ENCODE measurements around the gene ANKS4B.
"Not testable (repeated sequence)": the region's sequence is repeated elsewhere in the genome, so short reads cannot be mapped to it uniquely, and the experiment has no call there.

ANKS4B gene

DNA sequence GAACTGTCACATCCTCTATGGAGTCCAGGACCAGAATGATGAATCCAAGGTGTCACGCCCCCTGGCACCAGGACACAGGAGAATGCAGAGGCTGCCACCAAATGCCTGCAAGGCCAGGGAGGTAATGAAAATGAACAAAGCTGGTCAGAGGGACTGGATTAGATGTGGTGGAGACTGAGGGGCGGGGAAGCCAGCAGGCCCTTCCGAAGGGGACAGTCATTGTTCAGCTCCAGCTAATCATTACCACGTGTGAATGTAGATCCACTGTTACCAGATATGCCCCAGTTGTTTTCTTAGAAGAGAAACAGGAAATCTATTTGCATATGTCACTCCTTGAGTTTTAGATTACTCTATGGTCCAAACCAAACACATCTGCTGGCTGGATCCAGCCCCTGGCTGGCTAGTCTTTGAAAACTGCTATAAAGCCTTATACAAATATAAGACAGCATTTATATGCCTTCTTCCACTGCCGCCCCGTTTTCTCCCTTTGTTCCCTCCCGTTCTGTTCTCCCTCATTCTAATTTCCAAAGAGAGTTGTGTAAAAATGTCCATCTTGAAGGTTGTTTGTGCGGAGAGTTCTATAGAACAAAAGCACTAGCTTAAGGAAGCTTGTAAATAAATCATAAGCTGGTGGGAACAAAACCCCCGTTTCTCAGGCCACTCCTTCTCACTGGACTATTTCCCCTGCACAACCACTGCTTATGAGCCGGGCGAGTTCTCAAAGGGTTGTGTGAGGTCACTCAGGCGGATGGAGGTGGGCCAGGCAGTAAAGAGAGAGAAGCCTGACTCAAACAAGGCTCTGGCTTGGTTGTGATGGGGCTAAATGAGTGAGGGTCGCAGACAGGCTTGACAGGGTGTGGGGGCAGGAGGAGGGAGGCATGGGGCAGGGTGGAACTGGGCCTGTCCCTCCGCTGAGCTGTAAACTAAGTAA, 30.4 kb downstream of the ANKS4B start:
- DNase-seq (ENCODE audit: low read depth): no peak

DNA sequence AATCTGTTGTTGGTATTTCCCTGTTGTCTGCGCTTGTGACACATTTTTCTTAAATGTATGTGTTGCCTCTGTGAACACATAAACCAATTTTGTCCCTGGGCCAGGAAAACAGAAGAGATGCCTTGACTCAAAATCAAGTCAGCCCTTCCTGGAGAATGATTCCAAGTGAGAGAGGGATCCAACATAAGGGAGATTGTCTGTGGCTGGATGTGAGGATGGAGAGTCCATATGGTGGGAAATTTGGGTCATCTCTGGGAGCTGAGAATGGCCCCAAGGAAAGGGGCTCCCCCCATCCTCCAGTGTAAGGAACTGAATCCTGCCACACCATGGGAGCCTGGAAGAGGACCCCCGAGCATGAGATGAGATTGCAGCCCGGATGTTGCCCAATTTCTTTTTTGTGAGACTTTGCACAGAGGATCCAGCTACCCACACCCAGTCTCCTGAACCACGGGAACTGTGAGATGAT, 31.1 kb downstream of the ANKS4B start:
- DNase-seq (ENCODE audit: low read depth): no peak

DNA sequence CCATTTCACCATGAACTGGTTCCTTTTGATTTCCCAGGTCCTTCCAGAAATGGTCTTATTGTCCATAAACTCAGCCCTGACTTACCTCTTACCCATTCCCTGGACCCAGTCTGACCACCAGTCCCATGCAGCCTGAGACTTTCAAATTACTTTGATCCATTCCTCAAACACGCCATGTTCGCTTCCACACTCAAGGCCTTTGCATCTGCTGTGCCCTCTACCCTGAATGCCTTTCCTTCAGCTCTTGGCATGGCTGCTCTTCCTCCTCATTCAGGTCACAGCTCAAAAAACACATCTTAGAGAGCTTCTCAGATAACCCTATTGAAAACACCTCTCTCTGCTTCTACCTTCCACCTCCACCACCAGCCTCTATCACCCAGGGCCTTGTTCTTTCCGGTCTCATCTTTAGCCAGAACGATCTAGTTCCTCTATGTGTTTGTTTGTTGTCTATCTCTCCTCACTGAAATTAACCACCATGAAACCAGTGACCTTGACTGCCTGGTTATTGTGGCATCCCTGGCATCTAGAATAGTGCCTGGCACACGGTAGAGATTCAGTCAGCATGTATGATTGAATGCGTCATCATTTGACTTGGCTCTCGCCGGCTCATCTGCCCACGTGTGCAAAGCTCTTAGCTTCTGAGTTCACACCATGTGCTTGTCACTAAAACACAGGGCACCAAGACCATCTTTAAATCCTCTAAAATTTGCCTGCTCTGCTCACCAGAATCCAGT, 31.8 kb downstream of the ANKS4B start:
- DNase-seq (ENCODE audit: low read depth): no peak

DNA sequence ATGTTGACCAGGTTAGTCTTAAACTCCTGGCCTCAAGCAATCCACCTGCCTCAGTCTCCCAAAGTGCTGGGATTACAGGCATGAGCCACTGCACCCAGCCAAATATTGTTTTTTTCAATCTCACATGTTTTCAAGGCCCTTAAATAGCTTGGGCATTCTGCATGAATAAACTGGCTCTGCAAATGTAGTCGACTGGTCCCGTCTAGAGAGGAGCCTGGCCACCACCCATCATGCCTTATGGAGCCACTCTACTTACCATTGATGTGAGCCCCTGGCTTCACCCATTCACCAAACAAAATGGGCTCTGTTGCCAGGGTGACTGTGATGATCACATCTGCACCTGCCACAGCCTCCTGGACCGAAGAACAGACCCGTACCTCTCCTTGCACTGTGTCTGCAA, 33.8 kb downstream of the ANKS4B start:
- DNase-seq (ENCODE audit: low read depth): no peak

DNA sequence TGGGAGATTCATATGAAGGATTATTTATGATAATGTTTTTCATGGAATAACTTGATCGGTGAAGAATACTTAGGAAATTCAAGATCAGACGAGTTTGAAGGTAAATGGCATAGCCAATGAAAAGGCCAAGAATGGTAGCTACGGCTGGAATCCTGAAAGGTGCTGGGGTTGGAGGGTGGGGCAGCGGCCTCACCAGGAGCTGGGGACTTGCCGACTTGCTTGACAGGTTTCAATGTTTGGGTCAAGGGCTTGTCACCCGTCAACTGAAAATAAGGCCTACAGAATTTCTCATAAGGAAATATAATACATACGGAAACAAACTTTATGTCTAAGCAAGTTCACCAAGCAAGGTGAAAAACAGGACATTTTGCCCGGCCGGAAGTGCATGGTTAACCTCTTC, 34.7 kb downstream of the ANKS4B start:
- DNase-seq (ENCODE audit: low read depth): no peak

DNA sequence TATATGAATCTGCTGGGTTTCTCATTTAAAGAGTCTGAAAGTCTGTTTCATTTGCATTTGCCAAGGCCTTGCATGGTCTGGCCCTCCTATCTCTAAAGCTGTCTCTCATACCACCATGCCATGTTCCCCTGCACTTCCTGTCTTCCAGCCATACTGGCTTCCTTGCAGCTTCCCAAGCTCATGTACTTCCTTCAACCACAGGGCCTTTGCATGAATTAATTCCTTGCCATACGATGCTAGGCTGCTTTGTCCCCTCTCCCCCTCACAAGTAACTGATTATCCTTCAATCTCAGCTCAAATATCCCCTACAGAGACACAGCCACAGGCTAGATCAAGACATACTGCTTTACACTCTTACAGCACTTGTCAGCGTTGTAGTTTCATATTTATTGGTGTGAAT, 38.8 kb downstream of the ANKS4B start:
- DNase-seq (ENCODE audit: low read depth): no peak

DNA sequence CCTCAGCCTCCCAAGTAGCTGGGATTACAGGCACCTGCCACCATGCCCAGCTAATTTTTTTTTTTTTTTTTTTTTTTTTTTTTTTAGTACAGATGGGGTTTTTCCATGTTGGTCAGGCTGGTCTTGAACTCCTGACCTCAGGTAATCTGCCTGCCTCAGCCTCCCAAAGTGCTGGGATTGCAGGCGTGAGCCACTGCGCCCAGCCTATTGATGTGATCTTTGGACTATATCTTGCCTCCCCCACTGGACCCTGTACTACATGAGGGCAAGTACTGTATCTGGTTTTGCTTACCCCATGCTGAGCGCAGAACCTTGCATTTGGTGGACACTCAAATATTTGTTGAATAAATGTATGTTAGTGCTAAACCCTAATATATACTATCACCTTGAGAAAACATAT, 39.3 kb downstream of the ANKS4B start:
- DNase-seq (ENCODE audit: low read depth): not testable (repeated sequence)

DNA sequence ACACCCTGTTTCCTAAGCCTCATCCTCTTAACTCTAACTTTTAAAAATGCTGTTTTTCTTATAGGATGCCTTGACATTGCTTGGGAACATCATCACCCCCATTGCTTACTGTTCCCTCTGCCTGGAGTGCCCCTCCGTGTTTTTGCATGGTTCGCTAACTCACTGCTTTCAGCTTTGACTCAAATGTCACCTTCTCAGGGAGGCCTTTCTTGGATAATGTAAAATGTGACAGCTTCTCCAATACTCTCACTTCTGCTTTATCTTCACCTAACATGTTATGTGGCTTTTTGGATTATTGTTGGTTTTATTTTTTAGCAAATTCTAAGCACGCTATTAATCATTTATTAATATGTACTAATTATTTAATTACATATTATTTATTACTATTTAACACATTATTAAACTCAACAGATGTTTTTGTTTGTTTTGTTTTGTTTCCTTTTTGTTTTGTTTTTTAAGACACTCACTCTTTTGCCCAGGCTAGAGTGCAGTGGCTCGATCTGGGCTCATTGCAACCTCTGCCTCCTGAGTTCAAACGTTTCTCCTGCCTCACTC, 40.8 kb downstream of the ANKS4B start:
- no peak for DNase-seq (ENCODE audit: low read depth)

DNA sequence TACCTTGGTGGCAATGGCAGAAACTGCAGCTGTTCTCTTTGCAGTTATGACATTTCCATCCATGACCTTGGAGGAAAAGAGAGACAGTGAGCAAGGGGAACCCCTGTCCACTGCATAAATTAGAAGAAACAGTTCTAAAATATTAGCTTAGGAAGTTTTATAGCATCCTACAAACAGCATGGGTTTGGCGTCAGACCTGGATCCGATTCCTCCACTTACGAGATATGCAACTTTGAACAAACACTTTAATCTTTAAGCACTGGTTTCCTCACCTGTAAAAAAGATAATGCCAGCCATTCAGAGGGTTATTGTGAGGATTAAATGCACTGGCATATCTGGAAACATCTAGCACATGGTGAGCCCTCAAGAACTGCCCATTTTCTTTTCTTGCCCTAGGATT, 42.0 kb downstream of the ANKS4B start:
- DNase-seq (ENCODE audit: low read depth): no peak

DNA sequence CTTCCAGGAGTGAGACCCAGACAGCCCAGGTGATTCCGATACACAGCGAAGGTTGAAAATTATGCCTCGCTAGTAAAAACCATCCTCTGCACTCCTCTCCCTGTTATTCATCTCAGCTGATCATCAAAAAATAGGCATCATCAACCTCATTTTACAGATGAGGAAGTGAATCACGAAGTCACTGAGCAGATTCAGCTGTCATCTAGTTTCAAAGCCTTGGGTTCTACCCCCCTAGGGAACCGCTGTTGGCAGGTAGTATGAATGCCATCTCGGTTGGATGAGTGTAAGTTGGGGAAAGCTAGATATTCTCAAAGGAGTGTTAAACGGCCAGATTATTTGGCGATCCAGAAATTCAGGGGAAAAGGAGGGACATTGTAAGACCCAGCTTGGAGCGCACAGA, 42.6 kb downstream of the ANKS4B start:
- DNase-seq (ENCODE audit: low read depth): no peak

DNA sequence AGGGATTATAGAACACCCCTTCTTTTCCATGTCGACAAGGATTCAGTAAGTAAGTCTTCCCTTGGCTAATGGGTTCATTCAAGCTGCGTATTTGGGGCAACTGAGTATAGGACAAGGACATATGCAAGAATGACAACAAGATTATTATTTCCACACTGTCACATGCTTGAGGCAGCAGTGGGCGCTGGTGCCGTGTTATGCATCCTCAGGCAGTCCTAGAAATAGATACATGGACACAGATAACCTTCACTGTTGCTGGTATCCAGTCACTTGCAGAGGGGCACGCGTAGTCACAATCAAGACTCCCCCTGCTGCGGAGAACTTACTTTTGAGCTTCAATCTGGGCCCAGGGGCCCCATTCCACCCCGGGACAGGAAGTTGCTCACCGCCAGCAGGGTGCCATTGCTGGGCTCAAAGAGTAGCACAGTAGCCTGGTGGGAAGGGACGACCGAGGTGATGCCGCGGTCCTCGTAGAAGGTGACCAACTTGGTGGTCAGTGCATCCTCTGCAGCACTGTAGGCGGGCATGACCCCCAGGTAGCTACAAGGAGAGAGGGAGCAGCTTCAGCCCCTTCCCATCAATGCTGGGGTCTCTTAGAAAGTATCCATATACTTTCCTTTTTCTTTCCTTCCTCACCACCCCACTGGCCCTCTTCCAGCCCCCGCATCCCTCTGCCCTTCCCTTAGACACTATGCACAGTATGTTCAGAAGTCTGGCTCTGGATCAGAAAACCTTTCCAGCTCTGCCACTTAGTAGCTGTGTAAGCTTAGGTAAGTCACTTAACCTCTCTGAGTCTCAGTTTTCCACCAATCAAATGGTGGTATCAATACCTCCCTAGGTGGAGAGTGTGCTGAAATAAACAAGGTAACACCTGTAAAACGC, 43.8 kb downstream of the ANKS4B start:
- no peak for DNase-seq (ENCODE audit: low read depth)

DNA sequence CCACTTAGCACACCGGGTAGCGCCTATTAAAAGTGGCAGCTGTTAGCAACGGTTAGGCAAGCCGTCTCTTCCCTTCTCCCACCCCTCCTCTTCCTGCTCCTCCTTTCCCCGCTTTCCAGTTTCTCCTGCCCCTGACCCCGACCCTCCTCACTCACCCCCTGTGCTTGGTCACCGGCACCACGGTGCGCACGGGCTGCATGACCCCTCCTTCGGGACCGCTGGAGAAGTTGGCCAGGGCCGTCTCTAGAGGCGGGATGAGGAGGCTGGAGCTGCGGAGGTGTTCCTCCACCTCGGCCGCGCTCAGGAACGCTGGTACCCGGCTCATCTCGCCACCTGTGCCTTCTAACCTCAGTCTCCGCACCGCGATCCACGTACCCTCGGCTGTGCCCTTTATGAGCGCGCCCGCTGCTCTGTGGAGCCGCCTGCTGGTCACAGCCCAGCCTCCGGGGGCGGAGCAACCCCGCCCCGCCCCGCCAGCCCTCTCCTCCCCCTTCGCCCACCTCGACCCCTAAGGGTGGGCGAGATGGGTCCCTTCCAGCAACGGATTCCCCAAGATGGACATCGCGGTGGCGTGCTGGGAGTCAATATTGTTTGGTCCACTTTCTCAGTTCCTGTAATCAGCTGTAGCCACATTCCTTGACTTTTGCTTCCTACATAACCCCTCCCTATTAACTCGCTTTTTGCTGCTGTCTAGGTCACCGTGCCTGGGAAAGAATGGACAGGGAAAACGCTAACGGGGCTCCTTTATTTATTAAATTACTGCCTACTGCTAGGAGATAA, 44.6 kb downstream of the ANKS4B start, which contains the start of gene CRYM:
TSS of gene CRYM (minus strand) at position 364 of the 780 bp plus-strand sequence. CDS start at position 325, 39 bp downstream.
- DNase-seq (ENCODE audit: low read depth): no peak

DNA sequence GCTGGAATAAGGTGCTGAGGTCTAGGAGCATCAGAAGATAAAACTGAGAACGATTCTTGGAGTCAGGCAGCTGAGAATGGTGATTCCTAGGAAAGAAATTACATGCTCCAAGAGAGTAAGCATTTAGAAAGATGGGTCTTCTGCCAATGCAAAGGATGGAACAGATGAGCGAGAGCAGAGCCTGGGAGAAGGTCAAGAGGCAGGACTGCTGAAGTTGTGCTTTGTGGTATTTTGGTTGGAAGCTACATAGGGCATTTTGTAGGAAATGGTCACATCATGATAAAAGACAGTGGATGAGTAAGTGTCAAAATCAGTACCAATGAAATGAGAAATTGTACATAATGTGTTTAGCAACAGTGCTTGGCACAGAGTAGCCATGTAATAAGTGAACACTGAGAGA, 46.0 kb downstream of the ANKS4B start:
- no peak for DNase-seq (ENCODE audit: low read depth)

DNA sequence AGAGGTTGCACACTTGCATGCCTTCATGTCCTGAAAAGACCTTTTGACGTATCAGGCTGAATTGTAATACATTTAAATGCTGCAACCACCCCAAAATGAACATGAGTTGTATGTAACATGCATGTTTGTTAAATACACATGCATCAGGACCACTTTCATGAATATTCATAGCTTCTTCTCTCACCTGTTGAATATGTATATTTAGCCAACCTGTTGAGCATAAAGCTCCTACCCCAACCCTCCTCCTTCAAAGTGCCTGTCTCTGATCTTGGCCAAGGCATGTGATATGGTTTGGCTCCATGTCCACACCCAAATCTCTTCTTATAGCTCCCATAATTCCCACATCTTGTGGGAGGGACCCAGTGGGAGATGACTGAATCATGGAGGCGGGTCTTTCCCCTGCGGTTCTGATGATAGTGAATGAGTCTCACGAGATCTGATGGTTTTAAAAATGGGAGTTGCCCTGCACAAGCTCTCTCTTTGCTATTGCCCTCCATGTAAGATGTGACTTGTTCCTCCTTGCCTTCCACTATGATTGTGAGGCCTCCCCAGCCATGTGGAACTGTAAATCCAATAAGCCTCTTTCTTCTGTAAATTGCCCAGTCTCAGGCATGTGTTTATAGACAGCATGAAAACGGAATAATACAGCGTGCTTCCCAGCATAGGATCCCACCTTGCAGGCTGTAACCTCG, 48.3 kb downstream of the ANKS4B start:
- no peak for DNase-seq (ENCODE audit: low read depth)

DNA sequence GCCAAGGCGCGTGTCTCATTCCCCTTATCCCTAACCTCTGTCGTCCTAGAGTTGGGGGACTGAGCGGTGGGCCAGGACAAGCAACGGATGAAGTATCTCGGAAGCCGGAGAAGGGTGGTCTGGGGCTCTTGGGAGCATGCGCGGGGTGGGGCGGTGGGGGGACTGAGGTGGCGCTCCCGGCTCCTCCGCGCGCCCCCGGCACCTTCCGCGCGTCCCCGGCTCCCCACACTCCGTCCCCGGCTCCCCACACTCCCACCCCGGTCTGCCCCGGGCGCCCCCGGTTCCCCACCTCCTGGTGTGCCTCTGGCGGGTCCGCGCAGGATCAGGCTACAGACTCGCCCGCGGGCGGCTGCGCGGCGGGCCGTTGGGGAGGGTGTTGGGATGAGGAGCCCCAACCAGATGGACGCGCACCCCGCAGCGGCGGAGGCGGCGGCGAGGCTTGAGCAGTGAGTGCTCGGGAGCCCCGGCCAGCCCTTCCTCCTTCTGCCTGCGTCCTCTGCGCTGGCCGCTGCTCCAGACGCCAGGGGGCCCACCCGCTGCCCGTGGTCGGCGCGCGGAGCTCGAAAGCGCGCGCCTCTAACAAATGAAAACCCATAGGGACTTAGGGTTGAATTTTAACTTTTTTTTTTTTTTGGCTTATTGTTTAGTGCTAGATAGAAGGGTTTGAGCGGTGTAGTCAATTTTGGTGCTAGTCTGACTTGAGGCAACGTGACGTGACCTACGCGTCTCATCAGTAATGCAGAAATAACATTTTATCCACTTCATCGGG, 50.2 kb downstream of the ANKS4B start:
- DNase-seq (ENCODE audit: low read depth): no peak

DNA sequence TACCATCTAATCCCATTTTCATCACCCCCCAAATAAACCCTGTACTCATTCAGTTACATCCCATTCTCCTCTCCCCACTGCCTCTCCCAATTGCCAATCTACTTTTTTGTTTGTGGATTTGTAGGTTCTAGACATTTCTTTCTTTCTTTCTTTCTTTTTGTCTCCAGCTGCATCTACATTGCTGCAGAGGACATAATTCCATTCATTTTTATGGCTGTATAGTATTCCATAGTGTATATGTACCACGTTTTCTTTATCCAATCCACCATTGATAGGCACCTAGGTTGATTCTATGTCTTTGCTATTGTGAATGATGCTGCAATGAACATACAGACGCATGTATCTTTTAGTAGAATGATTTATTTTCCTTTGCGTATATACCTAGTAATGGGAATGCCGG, 50.9 kb downstream of the ANKS4B start:
- no peak for DNase-seq (ENCODE audit: low read depth)

DNA sequence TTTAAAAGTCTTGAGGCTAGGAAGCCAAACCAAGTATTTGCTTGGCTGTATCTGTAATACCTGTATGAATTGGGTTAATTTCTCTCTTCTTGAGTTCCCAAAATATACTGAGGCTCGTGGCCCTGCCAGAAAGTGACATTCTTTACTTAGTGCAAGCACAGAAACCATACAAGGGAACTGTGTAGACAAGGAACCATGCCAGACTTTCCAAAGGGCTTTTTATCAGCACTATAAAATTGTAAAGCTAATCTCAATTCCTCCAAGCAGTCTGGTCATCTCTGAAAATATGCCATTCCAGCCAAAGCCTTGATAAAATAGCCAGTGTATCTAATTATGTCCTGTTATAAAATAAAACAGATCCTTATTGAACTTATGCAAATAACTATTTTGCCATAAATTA, 51.8 kb downstream of the ANKS4B start:
- no peak for DNase-seq (ENCODE audit: low read depth)

DNA sequence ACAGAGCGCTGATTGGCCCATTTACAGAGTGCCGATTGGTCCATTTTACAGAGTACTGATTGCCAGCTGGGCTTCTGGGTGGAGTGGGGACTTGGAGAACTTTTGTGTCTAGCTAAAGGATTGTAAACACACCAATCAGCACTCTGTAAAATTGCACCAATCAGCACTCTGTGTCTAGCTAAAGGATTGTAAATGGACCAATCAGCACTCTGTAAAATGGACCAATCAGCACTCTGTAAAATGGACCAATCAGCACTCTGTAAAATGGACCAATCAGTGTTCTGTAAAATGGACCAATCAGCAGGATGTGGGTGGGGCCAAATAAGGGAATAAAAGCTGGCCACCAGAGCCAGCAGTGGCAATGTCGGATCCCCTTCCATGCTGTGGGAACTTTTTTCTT, 56.3 kb downstream of the ANKS4B start:
- not testable (repeated sequence) for DNase-seq (ENCODE audit: low read depth)

DNA sequence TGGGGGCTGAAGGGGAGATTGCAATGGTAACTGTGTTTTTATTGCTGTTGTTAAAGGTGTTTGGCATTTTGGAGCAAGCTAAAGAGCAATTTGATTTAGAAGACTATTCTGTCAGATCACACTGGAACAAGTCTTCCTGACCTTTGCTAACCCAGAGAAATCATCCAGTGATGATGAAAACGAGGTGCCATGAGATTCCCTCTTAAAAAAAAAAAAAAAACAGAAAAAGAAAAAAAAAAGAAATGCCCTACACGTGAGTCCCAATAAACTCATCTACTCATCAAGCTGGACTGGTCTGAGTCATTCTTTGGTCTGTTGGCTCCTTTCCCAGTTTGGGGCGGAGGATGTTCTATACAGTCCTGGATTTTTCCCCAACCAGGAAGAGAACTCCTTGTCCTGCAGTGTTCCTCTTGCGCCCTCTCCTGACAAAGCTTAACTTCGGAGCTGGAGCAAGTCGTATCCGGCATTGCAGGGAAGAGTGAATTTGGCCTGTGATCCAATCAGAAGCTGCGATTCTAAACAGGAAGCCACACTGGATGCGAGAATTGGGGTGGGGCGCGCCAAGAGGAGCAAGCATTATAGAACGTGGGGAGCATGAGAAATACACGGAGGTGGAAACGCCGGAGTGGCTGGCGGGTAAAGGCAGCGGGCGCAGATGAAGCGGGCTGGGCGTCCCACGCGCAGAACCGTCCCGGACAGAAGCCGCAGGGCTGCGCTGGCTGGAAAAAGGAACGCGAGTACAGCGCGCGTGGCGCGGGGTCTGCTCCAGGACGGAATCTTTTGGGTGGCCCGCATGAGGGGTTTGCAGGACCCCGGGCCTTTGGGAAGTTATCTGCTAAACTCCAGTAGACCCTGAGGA, 67.0 kb downstream of the ANKS4B start:
- DNase-seq (ENCODE audit: low read depth): no peak

Data from stimulated activated CD8-positive, alpha-beta memory T cell treated with anti-CD3 and anti-CD28 coated beads, Interleukin-15, amount 100 ng/mL, for 1 hour (primary cell).